WTC11 (cell line): ENCODE results near the gene SNX25. TPM values are rescaled to one million over a fixed set of nuclear protein-coding genes. Genes with fewer than 3 reads are reported as not detected.

Source experiments
- ATAC-seq: fragments of 200-7000 bp; cut with Tn5 transposase; 2 replicates; pipeline ENCODE4 v1.10.0; 2021; ENCODE audit warnings: mild to moderate bottlenecking, moderate library complexity
- CTCF ChIA-PET: fragments of 300-600 bp; sonication (Branson Sonifier 250); formaldehyde crosslinking; loops from one replicate; lab custom pipeline; 2021; ENCODE audit warnings: antibody characterized with exemption; lab: Charles Lee
- POLR2A ChIA-PET: fragments of 350-600 bp; sonication (Branson Sonifier 250); formaldehyde crosslinking; loops from one replicate; lab custom pipeline; 2021; ENCODE audit warnings: antibody characterized with exemption; lab: Charles Lee
- DNase-seq: peaks from one replicate; pipeline ENCODE4 v3.0.0; 2021; ENCODE audit warnings: low spot score
- H3K27ac Mint-ChIP-seq: 2 replicates; pipeline ENCODE4 v1.8.0; 2021; ENCODE audit warnings: mixed read lengths
- H3K27me3 Mint-ChIP-seq: 2 replicates; pipeline ENCODE4 v1.8.0; 2021; ENCODE audit warnings: low read depth, mild to moderate bottlenecking, moderate library complexity, mixed read lengths
- H3K36me3 Mint-ChIP-seq: 2 replicates; pipeline ENCODE4 v1.8.0; 2021; ENCODE audit warnings: mixed read lengths
- H3K4me1 Mint-ChIP-seq: 2 replicates; pipeline ENCODE4 v1.8.0; 2022; ENCODE audit warnings: mixed read lengths
- H3K4me3 Mint-ChIP-seq: 2 replicates; pipeline ENCODE4 v1.8.0; 2021; ENCODE audit warnings: mild to moderate bottlenecking, moderate library complexity, mixed read lengths
- H3K9me3 Mint-ChIP-seq: 2 replicates; pipeline ENCODE4 v1.8.0; 2021; ENCODE audit warnings: mixed read lengths
- CBFB ChIP-seq: sonication (generic); formaldehyde crosslinking; IDR thresholded peaks from 2 replicates; pipeline ENCODE4 v1.8.1; 2022; ENCODE audit warnings: mild to moderate bottlenecking, low read depth, missing genetic modification reagents
- CREM ChIP-seq: sonication (generic); formaldehyde crosslinking; IDR thresholded peaks from 2 replicates; pipeline ENCODE4 v1.8.1; 2022; ENCODE audit warnings: mild to moderate bottlenecking, missing genetic modification reagents, moderate library complexity
- GRHL2 ChIP-seq: fragments of 250-450 bp; sonication (Bioruptor Pico); IDR thresholded peaks from 2 replicates; pipeline ENCODE4 v1.8.0; 2022; ENCODE audit warnings: mild to moderate bottlenecking, moderate library complexity; ENCODE audit not compliant: insufficient replicate concordance, severe bottlenecking
- MYBL2 ChIP-seq: sonication (generic); formaldehyde crosslinking; IDR thresholded peaks from 2 replicates; pipeline ENCODE4 v1.8.1; 2023; ENCODE audit warnings: mild to moderate bottlenecking, moderate library complexity, missing genetic modification reagents
- NR2C2 ChIP-seq: sonication (generic); formaldehyde crosslinking; IDR thresholded peaks from 2 replicates; pipeline ENCODE4 v1.8.0; 2022; ENCODE audit warnings: mild to moderate bottlenecking, missing genetic modification reagents
- PRRX2 ChIP-seq: fragments of 250-450 bp; sonication (Bioruptor Pico); IDR thresholded peaks from 2 replicates; pipeline ENCODE4 v1.8.0; 2021; ENCODE audit warnings: mild to moderate bottlenecking
- TEAD4 ChIP-seq: sonication (generic); formaldehyde crosslinking; IDR thresholded peaks from 2 replicates; pipeline ENCODE4 v1.8.0; 2022; ENCODE audit warnings: mild to moderate bottlenecking, missing genetic modification reagents
- ZNF263 ChIP-seq: sonication (generic); formaldehyde crosslinking; IDR thresholded peaks from 2 replicates; pipeline ENCODE4 v1.8.1; 2022; ENCODE audit warnings: low read depth, mild to moderate bottlenecking, moderate library complexity, missing genetic modification reagents
- ZNF317 ChIP-seq: sonication (generic); formaldehyde crosslinking; IDR thresholded peaks from 2 replicates; pipeline ENCODE4 v1.8.1; 2023; ENCODE audit warnings: low read depth, mild to moderate bottlenecking, moderate library complexity, missing genetic modification reagents, borderline replicate concordance
- ZNF671 ChIP-seq: fragments of 250-450 bp; sonication (Bioruptor Pico); IDR thresholded peaks from 2 replicates; pipeline ENCODE4 v1.8.0; 2021; ENCODE audit warnings: mild to moderate bottlenecking
- total RNA-seq: library from RNA; stranded (reverse); gene quantifications from 3 replicates; pipeline ENCODE4 v1.2.3, GENCODE V29; 2021
- TF ChIP-seq, protein P1 (sequence below): sonication (generic); formaldehyde crosslinking; IDR thresholded peaks from 2 replicates; pipeline ENCODE4 v1.8.0; 2022; ENCODE audit warnings: missing genetic modification reagents
- TF ChIP-seq, protein P2 (sequence below): fragments of 250-450 bp; sonication (Bioruptor Pico); conservative IDR thresholded peaks from 2 replicates; pipeline ENCODE4 v1.9.0; 2021; ENCODE audit warnings: mild to moderate bottlenecking
- TF ChIP-seq, protein P3 (sequence below): fragments of 200-600 bp; IDR thresholded peaks from 2 replicates; pipeline ENCODE4 v1.8.0; 2022; ENCODE audit warnings: antibody characterized with exemption
- TF ChIP-seq, protein P4 (sequence below): sonication (generic); formaldehyde crosslinking; conservative IDR thresholded peaks from 2 replicates; pipeline ENCODE4 v1.8.1; 2022; ENCODE audit warnings: mild to moderate bottlenecking, missing genetic modification reagents
- TF ChIP-seq, protein P5 (sequence below): sonication (generic); formaldehyde crosslinking; IDR thresholded peaks from 2 replicates; pipeline ENCODE4 v1.8.1; 2022; ENCODE audit warnings: low read depth, missing genetic modification reagents, borderline replicate concordance
- TF ChIP-seq, protein P6 (sequence below): sonication (generic); formaldehyde crosslinking; IDR thresholded peaks from 2 replicates; pipeline ENCODE4 v1.8.1; 2023; ENCODE audit warnings: mild to moderate bottlenecking, missing genetic modification reagents, moderate library complexity
- TF ChIP-seq, protein P7 (sequence below): sonication (generic); formaldehyde crosslinking; IDR thresholded peaks from 2 replicates; pipeline ENCODE4 v1.8.1; 2023; ENCODE audit warnings: mild to moderate bottlenecking, missing genetic modification reagents, borderline replicate concordance
- TF ChIP-seq, protein P8 (sequence below): sonication (generic); formaldehyde crosslinking; IDR thresholded peaks from 2 replicates; pipeline ENCODE4 v1.8.1; 2022; ENCODE audit warnings: mild to moderate bottlenecking, missing genetic modification reagents, moderate library complexity, borderline replicate concordance

The SNX25 gene
- total RNA-seq, 1 experiment from 2014 or later = 16.9 TPM

DNA sequence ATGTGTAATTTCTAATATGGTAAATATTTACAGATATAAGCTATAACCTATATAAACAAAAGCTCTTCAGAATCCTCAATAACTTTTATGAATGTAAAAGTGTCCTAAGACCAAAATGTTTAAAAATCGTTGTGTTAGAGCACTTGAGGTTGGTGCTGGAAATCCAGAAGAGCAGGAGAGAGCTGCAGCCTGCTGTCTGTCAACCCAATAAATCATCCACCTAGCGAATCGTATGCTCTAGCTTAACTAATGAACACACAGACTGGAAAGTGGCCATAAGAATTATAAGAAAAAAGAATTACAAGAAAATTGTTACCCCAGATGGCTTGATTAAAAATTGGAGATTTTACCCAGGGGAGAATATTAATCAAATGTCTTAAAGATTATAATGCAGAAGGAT, 22.6 kb upstream of the SNX25 start:
- H3K4me1 Mint-ChIP-seq = peaks cover 22% of the 10 kb centered on the region
- no peaks in the 10 kb centered on the region for H3K27me3 Mint-ChIP-seq
- ChIA-PET POLR2A (no interaction called here), CTCF (interaction anchor here (1.3 kb wide), 1 partner anchor 52 kb away, joined by 3 read pairs; no protein-coding TSS in a partner anchor)
- H3K36me3 Mint-ChIP-seq = peaks cover 13% of the 10 kb centered on the region
- H3K4me3 Mint-ChIP-seq = no peak overlapping the region
- DNase-seq (no peak), ATAC-seq (no peak)
- TF ChIP-seq TEAD4 (CRISPR knock-in tag) (no peak), ZNF671 (CRISPR knock-in tag) (no peak), CREM (CRISPR knock-in tag) (no peak), ZNF317 (no peak), CBFB (CRISPR knock-in tag) (no peak), GRHL2 (CRISPR knock-in tag) (no peak), NR2C2 (CRISPR knock-in tag) (no peak), MYBL2 (CRISPR knock-in tag) (no peak), ZNF263 (CRISPR knock-in tag) (no peak)
- TF ChIP-seq, protein P1, sequence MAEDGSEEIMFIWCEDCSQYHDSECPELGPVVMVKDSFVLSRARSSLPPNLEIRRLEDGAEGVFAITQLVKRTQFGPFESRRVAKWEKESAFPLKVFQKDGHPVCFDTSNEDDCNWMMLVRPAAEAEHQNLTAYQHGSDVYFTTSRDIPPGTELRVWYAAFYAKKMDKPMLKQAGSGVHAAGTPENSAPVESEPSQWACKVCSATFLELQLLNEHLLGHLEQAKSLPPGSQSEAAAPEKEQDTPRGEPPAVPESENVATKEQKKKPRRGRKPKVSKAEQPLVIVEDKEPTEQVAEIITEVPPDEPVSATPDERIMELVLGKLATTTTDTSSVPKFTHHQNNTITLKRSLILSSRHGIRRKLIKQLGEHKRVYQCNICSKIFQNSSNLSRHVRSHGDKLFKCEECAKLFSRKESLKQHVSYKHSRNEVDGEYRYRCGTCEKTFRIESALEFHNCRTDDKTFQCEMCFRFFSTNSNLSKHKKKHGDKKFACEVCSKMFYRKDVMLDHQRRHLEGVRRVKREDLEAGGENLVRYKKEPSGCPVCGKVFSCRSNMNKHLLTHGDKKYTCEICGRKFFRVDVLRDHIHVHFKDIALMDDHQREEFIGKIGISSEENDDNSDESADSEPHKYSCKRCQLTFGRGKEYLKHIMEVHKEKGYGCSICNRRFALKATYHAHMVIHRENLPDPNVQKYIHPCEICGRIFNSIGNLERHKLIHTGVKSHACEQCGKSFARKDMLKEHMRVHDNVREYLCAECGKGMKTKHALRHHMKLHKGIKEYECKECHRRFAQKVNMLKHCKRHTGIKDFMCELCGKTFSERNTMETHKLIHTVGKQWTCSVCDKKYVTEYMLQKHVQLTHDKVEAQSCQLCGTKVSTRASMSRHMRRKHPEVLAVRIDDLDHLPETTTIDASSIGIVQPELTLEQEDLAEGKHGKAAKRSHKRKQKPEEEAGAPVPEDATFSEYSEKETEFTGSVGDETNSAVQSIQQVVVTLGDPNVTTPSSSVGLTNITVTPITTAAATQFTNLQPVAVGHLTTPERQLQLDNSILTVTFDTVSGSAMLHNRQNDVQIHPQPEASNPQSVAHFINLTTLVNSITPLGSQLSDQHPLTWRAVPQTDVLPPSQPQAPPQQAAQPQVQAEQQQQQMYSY (CRISPR knock-in tag) = no peak
- TF ChIP-seq, protein P2, sequence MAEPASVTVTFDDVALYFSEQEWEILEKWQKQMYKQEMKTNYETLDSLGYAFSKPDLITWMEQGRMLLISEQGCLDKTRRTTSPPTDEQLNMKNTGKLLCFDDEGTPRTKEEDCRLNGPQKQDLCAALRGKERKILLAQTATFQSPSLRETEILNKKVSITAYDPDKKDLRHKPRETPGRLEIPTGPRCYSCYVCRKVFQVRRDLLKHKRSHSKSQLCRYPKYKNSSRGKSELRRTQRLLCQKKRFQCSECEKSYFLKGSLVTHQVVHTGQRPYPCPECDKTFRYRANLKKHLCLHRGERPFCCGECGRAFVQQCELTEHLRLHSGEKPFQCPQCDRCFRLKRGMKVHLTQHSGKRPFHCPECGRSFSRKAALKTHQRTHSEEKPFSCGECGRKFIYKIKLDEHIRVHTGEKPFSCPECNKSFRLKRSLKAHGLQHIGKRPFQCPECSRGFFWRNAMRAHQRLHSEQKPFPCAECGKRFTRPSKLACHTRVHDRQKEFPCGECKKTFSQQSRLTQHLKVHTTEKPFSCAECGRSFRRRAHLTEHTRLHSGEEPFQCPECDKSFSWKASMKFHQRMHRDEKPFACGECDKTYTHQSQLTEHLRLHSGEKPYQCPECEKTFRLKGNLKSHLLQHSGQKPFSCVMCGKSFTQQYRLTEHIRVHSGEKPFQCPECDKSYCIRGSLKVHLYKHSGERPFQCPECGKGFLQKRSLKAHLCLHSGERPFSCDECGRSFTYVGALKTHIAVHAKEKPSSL = no peak
- TF ChIP-seq, protein P3, sequence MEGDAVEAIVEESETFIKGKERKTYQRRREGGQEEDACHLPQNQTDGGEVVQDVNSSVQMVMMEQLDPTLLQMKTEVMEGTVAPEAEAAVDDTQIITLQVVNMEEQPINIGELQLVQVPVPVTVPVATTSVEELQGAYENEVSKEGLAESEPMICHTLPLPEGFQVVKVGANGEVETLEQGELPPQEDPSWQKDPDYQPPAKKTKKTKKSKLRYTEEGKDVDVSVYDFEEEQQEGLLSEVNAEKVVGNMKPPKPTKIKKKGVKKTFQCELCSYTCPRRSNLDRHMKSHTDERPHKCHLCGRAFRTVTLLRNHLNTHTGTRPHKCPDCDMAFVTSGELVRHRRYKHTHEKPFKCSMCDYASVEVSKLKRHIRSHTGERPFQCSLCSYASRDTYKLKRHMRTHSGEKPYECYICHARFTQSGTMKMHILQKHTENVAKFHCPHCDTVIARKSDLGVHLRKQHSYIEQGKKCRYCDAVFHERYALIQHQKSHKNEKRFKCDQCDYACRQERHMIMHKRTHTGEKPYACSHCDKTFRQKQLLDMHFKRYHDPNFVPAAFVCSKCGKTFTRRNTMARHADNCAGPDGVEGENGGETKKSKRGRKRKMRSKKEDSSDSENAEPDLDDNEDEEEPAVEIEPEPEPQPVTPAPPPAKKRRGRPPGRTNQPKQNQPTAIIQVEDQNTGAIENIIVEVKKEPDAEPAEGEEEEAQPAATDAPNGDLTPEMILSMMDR = no peak
- no peak overlapping the region for H3K27ac Mint-ChIP-seq
- no peaks in the 10 kb centered on the region for H3K9me3 Mint-ChIP-seq

DNA sequence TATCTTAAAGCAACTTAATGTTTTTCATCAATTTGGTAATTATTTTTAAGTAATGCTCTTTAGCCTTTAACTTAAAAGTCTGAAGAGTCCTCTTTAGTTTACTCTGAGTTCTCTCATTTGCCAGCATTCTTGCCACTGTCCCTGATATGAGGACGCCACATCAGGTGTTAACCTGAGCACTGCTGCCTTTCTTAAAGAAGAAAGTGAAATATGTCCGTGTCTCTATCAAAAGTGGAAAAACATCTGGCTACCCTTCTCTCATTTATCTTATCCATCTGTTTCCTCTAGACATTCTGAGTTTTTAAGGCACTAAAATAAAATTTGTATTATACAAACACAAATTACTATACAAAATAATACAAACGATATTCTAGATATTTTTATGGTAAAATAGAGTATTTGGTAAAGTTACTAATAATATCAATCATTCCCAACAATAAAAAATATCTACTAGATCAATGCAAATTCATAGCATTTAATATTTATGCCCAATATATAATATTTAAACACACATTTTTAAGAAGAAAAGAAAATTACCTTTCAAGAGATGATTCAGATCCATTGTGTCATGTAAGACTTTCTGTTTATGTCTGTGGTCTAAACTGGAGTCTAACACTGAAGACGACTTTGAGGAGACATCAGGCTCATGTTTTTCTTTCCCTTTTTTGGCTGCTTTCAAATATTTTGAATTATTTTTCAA, 19.6 kb upstream of the SNX25 start:
- no peak overlapping the region; the same call in 1 of the 2 replicates for H3K27ac Mint-ChIP-seq
- ChIA-PET CTCF (no interaction called here), POLR2A (no interaction called here)
- no peaks in the 10 kb centered on the region for H3K27me3 Mint-ChIP-seq
- peaks cover 4% of the 10 kb centered on the region; the same call in 1 of the 2 replicates for H3K4me1 Mint-ChIP-seq
- no peak overlapping the region for H3K4me3 Mint-ChIP-seq
- no peaks in the 10 kb centered on the region for H3K9me3 Mint-ChIP-seq
- ATAC-seq (no peak), DNase-seq (no peak)
- peaks cover 13% of the 10 kb centered on the region for H3K36me3 Mint-ChIP-seq
- TF ChIP-seq, protein P4, sequence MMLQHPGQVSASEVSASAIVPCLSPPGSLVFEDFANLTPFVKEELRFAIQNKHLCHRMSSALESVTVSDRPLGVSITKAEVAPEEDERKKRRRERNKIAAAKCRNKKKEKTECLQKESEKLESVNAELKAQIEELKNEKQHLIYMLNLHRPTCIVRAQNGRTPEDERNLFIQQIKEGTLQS (CRISPR knock-in tag) = no peak
- TF ChIP-seq, protein P5, sequence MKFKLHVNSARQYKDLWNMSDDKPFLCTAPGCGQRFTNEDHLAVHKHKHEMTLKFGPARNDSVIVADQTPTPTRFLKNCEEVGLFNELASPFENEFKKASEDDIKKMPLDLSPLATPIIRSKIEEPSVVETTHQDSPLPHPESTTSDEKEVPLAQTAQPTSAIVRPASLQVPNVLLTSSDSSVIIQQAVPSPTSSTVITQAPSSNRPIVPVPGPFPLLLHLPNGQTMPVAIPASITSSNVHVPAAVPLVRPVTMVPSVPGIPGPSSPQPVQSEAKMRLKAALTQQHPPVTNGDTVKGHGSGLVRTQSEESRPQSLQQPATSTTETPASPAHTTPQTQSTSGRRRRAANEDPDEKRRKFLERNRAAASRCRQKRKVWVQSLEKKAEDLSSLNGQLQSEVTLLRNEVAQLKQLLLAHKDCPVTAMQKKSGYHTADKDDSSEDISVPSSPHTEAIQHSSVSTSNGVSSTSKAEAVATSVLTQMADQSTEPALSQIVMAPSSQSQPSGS (CRISPR knock-in tag) = no peak
- TF ChIP-seq PRRX2 (no peak), ZNF317 (no peak), NR2C2 (CRISPR knock-in tag) (no peak)
- TF ChIP-seq, protein P6, sequence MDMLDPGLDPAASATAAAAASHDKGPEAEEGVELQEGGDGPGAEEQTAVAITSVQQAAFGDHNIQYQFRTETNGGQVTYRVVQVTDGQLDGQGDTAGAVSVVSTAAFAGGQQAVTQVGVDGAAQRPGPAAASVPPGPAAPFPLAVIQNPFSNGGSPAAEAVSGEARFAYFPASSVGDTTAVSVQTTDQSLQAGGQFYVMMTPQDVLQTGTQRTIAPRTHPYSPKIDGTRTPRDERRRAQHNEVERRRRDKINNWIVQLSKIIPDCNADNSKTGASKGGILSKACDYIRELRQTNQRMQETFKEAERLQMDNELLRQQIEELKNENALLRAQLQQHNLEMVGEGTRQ (CRISPR knock-in tag) = no peak
- TF ChIP-seq, protein P7, sequence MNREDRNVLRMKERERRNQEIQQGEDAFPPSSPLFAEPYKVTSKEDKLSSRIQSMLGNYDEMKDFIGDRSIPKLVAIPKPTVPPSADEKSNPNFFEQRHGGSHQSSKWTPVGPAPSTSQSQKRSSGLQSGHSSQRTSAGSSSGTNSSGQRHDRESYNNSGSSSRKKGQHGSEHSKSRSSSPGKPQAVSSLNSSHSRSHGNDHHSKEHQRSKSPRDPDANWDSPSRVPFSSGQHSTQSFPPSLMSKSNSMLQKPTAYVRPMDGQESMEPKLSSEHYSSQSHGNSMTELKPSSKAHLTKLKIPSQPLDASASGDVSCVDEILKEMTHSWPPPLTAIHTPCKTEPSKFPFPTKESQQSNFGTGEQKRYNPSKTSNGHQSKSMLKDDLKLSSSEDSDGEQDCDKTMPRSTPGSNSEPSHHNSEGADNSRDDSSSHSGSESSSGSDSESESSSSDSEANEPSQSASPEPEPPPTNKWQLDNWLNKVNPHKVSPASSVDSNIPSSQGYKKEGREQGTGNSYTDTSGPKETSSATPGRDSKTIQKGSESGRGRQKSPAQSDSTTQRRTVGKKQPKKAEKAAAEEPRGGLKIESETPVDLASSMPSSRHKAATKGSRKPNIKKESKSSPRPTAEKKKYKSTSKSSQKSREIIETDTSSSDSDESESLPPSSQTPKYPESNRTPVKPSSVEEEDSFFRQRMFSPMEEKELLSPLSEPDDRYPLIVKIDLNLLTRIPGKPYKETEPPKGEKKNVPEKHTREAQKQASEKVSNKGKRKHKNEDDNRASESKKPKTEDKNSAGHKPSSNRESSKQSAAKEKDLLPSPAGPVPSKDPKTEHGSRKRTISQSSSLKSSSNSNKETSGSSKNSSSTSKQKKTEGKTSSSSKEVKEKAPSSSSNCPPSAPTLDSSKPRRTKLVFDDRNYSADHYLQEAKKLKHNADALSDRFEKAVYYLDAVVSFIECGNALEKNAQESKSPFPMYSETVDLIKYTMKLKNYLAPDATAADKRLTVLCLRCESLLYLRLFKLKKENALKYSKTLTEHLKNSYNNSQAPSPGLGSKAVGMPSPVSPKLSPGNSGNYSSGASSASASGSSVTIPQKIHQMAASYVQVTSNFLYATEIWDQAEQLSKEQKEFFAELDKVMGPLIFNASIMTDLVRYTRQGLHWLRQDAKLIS (CRISPR knock-in tag) = no peak
- TF ChIP-seq, protein P8, sequence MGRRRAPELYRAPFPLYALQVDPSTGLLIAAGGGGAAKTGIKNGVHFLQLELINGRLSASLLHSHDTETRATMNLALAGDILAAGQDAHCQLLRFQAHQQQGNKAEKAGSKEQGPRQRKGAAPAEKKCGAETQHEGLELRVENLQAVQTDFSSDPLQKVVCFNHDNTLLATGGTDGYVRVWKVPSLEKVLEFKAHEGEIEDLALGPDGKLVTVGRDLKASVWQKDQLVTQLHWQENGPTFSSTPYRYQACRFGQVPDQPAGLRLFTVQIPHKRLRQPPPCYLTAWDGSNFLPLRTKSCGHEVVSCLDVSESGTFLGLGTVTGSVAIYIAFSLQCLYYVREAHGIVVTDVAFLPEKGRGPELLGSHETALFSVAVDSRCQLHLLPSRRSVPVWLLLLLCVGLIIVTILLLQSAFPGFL (CRISPR knock-in tag) = no peak
